ENCODE data around the gene ETDB.
"Not testable (repeated sequence)": the region's sequence is repeated elsewhere in the genome, so short reads cannot be mapped to it uniquely, and the experiment has no call there.

GRCh38 chrX:135169534-135169933 is 49.2 kb upstream of the ETDB start:
- TF ChIP-seq CTCF (IDR thresholded peaks at IDR 0.05); POLR2AphosphoS5 (IDR thresholded peaks at IDR 0.05; ENCODE audit: insufficient read depth in 1 of 2, low read depth in 1 of 2); POLR2A (IDR thresholded peaks at IDR 0.05): not testable (repeated sequence)
